ENCODE results near the gene CSGALNACT2.
"Not testable (repeated sequence)": the region's sequence is repeated elsewhere in the genome, so short reads cannot be mapped to it uniquely, and the experiment has no call there.

Gene CSGALNACT2

GRCh38 chr10:43214071-43214955, 76.1 kb downstream of the CSGALNACT2 start:
- DNase-seq (ENCODE audit: low spot score) (peak; percentile 51), FAIRE-seq (no peak)

GRCh38 chr10:43214956-43215561, 76.8 kb downstream of the CSGALNACT2 start:
- DNase-seq (ENCODE audit: low spot score) = no peak
- FAIRE-seq = no peak

GRCh38 chr10:43215758-43216455, 77.7 kb downstream of the CSGALNACT2 start:
- FAIRE-seq (no peak), DNase-seq (ENCODE audit: low spot score) (no peak)

- no peak for FAIRE-seq
- DNase-seq (ENCODE audit: low spot score) = no peak
Observed at GRCh38 chr10:43216931-43217562, 78.8 kb downstream of the CSGALNACT2 start.

GRCh38 chr10:43217563-43218205, 79.4 kb downstream of the CSGALNACT2 start:
- DNase-seq (ENCODE audit: low spot score) (no peak), FAIRE-seq (no peak)

GRCh38 chr10:43218206-43218950, 80.1 kb downstream of the CSGALNACT2 start:
- no peak for FAIRE-seq
- DNase-seq (ENCODE audit: low spot score) = no peak

- DNase-seq (ENCODE audit: low spot score) (no peak), FAIRE-seq (no peak)
Observed at GRCh38 chr10:43218951-43219837, 80.9 kb downstream of the CSGALNACT2 start.

GRCh38 chr10:43219848-43220247, 81.6 kb downstream of the CSGALNACT2 start:
- no peak for FAIRE-seq

GRCh38 chr10:43220251-43220650, 82.0 kb downstream of the CSGALNACT2 start:
- not testable (repeated sequence) for FAIRE-seq; DNase-seq (ENCODE audit: low spot score)

More at GRCh38 chr10:43219848-43220247, 81.6 kb downstream of the CSGALNACT2 start:
- no peak for DNase-seq (ENCODE audit: low spot score)

- no peak for DNase-seq (ENCODE audit: low spot score)
- FAIRE-seq = no peak
Observed at GRCh38 chr10:43220657-43221418, 82.6 kb downstream of the CSGALNACT2 start.

- FAIRE-seq = no peak
- no peak for DNase-seq (ENCODE audit: low spot score)
Observed at GRCh38 chr10:43221419-43222209, 83.4 kb downstream of the CSGALNACT2 start.

- no peak for FAIRE-seq
- DNase-seq (ENCODE audit: low spot score) = no peak
Observed at GRCh38 chr10:43222210-43222720, 84.0 kb downstream of the CSGALNACT2 start.

GRCh38 chr10:43223056-43223455, 84.8 kb downstream of the CSGALNACT2 start:
- no peak for DNase-seq (ENCODE audit: low spot score)
- FAIRE-seq = no peak

GRCh38 chr10:43224321-43224720, 86.1 kb downstream of the CSGALNACT2 start:
- DNase-seq (ENCODE audit: low spot score) = no peak
- FAIRE-seq = no peak

- DNase-seq (ENCODE audit: low spot score) = no peak
- no peak for FAIRE-seq
Observed at GRCh38 chr10:43225004-43225786, 87.0 kb downstream of the CSGALNACT2 start.

GRCh38 chr10:43225787-43226153, 87.5 kb downstream of the CSGALNACT2 start:
- DNase-seq (ENCODE audit: low spot score) = no peak
- no peak for FAIRE-seq

GRCh38 chr10:43226441-43226840, 88.2 kb downstream of the CSGALNACT2 start:
- FAIRE-seq (no peak), DNase-seq (ENCODE audit: low spot score) (no peak)
